HUDEP-2 (cell line): ENCODE measurements around the gene IFITM2.
"Not testable (repeated sequence)": the region's sequence is repeated elsewhere in the genome, so short reads cannot be mapped to it uniquely, and the experiment has no call there.

Source experiments
- DNase-seq, 76 experiments: peaks; one replicate each; lab custom pipeline; 2025; ENCODE audit not compliant: unreplicated experiment in 76 of 76; lab: John Stamatoyannopoulos, UW

Gene IFITM2

GRCh38 chr11:304915-305843 is 2.4 kb upstream of the IFITM2 start:
- DNase-seq = peak in 47 of 76 experiments; percentile 6 to 63 (median 32)

GRCh38 chr11:305844-306211 is 1.8 kb upstream of the IFITM2 start:
- no peak for DNase-seq

GRCh38 chr11:306645-307371 is 808 bp upstream of the IFITM2 start:
- no peak for DNase-seq

GRCh38 chr11:308740-309665 is 1.4 kb downstream of the IFITM2 start:
- DNase-seq = peak in 1 of 76 experiments; percentile 10

- DNase-seq = not testable (repeated sequence)
Observed at GRCh38 chr11:309979-310572, 2.5 kb downstream of the IFITM2 start.

- DNase-seq = not testable (repeated sequence)
Observed at GRCh38 chr11:311013-311748, 3.6 kb downstream of the IFITM2 start.

GRCh38 chr11:312092-312816 is 4.6 kb downstream of the IFITM2 start:
- DNase-seq = no peak

- DNase-seq = no peak
Observed at GRCh38 chr11:313304-313786, 5.7 kb downstream of the IFITM2 start.

- DNase-seq = no peak
Observed at GRCh38 chr11:313787-314553, 6.4 kb downstream of the IFITM2 start, which contains the start of gene IFITM1. Gene IFITM1 (plus strand): TSS chr11:314040. CDS start chr11:314171, 131 bp downstream.

GRCh38 chr11:314554-314875 is 6.9 kb downstream of the IFITM2 start:
- not testable (repeated sequence) for DNase-seq

GRCh38 chr11:315051-315481 is 7.5 kb downstream of the IFITM2 start:
- DNase-seq = no peak

GRCh38 chr11:315516-315994 is 7.9 kb downstream of the IFITM2 start:
- no peak for DNase-seq

- DNase-seq = no peak
Observed at GRCh38 chr11:316031-316701, 8.6 kb downstream of the IFITM2 start.

GRCh38 chr11:316891-317301 is 9.3 kb downstream of the IFITM2 start:
- DNase-seq = no peak

- DNase-seq = not testable (repeated sequence)
Observed at GRCh38 chr11:317668-318404, 10.2 kb downstream of the IFITM2 start.

GRCh38 chr11:318405-319120 is 10.9 kb downstream of the IFITM2 start:
- DNase-seq = not testable (repeated sequence)
